Coronary artery (tissue), 2 donors: ENCODE measurements around the gene ACOD1.
A peak's percentile ranks its signal among the peaks of the same experiment; 100 is the strongest.

Experiments used
- DNase-seq: peaks from one replicate; pipeline ENCODE4 v3.0.0-alpha.2; 2017; ENCODE audit warnings: low spot score
- H3K27ac ChIP-seq, 2 donors: fragments of 200-600 bp; sonication (generic); one replicate each; pipeline ENCODE4 v1.5.1; 2016 to 2019
- H3K4me3 ChIP-seq: fragments of 200-600 bp; sonication (generic); 2 replicates; pipeline ENCODE4 v1.5.1; 2016; ENCODE audit warnings: mild to moderate bottlenecking, moderate library complexity
- TF ChIP-seq, protein P1 (sequence below): fragments of 200-600 bp; sonication (generic); IDR thresholded peaks from one replicate; pipeline ENCODE4 v1.5.1; 2019; ENCODE audit warnings: antibody characterized with exemption

The ACOD1 gene

DNA sequence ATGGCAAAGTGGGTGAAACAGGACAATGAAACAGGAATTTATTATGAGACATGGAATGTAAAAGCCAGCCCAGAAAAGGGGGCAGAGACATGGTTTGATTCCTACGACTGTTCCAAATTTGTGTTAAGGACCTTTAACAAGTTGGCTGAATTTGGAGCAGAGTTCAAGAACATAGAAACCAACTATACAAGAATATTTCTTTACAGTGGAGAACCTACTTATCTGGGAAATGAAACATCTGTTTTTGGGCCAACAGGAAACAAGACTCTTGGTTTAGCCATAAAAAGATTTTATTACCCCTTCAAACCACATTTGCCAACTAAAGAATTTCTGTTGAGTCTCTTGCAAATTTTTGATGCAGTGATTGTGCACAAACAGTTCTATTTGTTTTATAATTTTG, 52.2 kb downstream of the ACOD1 start:
- Histone ChIP-seq H3K4me3 (no peak overlapping the region), H3K27ac (no peak overlapping the region)
- TF ChIP-seq, protein P1, sequence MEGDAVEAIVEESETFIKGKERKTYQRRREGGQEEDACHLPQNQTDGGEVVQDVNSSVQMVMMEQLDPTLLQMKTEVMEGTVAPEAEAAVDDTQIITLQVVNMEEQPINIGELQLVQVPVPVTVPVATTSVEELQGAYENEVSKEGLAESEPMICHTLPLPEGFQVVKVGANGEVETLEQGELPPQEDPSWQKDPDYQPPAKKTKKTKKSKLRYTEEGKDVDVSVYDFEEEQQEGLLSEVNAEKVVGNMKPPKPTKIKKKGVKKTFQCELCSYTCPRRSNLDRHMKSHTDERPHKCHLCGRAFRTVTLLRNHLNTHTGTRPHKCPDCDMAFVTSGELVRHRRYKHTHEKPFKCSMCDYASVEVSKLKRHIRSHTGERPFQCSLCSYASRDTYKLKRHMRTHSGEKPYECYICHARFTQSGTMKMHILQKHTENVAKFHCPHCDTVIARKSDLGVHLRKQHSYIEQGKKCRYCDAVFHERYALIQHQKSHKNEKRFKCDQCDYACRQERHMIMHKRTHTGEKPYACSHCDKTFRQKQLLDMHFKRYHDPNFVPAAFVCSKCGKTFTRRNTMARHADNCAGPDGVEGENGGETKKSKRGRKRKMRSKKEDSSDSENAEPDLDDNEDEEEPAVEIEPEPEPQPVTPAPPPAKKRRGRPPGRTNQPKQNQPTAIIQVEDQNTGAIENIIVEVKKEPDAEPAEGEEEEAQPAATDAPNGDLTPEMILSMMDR: no peak
- DNase-seq: no peak

DNA sequence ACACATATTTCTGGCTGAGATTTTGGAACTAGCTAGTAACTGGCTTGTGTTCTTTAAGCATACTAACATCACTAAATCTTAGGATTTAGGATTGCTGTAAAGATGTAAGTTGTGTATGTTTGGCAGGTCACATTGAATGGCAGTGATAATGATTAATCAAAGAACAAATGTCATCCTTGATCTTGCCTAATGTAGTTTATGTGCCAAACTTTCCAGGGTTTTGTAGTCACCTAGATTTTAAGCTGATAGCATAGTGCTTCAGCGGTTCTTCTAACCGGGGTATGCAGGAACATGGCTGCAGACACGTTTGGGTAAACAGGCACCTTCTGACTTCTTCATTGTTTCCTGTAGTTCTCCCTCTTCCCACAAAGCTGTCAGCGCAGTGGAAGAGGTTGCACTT, 53.2 kb downstream of the ACOD1 start:
- H3K27ac ChIP-seq: peak overlapping the region; percentile 26 to 36

DNA sequence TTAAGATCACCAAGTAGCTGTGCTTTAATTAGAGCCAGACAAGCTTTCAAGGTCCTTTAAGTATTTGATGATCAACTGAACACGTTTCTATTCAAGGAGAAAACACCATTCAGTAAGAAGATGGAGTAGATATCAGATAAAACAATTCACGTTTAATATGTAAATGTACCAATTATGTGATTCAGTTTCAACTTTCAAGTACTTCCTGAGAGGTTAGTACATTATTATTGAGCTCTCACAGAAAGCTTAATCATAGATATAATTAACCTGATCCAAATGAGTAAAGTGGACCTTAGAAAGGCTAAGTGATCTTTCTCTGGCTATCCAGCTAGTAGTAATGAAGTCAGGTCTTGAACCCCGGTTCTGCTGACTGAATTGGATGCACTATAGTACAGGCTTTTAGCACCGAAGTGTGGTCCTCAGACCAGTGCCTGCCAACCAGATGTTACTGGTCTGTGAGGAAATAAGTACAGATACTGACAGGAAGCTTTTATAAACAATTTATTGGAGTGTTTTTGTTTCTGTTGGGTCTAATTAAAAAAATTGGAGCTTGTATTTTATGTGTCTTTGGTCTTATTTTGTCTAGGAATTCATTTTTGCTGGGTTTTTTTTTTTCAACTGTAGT, 53.8 kb downstream of the ACOD1 start:
- Histone ChIP-seq H3K4me3 (no peak overlapping the region), H3K27ac (peak overlapping the region; percentile 26 to 36)
- TF ChIP-seq, protein P1: no peak
- DNase-seq: no peak

More for the DNA sequence above, 53.2 kb downstream of the ACOD1 start:
- no peak overlapping the region for H3K4me3 ChIP-seq
- TF ChIP-seq, protein P1: no peak
- no peak for DNase-seq

DNA sequence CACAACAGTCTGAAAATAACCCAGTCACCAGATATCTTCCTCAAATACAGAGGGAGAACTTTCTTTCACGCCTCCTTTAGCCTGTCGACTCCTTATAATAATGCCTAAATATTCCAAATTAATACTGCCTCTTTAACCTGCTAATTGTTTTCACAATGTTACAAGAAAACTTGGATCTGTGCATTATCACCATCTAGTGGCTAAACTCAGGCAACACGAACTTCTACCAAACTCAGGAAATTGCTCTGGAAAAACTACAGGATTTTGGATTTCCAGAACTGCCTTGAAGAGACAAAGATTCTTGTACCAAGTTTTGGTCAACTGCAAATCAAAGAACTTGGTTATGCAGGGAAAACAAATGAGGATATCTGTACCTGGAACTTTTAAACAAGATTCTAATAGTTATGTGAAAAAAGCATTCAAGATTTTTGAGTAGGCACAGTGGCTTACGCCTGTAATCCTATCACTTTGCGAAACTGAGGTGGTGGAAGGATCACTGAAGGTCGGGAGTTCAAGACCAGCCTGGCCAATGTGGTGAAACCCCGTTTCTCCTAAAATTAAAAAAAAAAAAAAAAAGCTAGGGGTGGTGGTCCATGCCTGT, 54.4 kb downstream of the ACOD1 start:
- DNase-seq: no peak
- Histone ChIP-seq H3K4me3 (no peak overlapping the region), H3K27ac (peak overlapping the region in 1 of 2 donors; percentile 36)
- TF ChIP-seq, protein P1: peak; percentile 14
